Fibroblast of mammary gland (primary cell): ENCODE data around the gene CALB2.
A peak's percentile ranks its signal among the peaks of the same experiment; 100 is the strongest.

Experiments used
- DNase-seq: peaks from one replicate; pipeline ENCODE4 v3.0.0-alpha.2; 2010; ENCODE audit warnings: low read depth
- H3K4me3 ChIP-seq: 2 replicates; pipeline ENCODE4 v1.5.1; 2011; ENCODE audit warnings: low read depth, mild to moderate bottlenecking, low read length, moderate library complexity; ENCODE audit not compliant: control insufficient read depth
- CTCF ChIP-seq: conservative IDR thresholded peaks from 2 replicates; pipeline ENCODE4 v1.5.1; 2011; ENCODE audit warnings: low read depth, low read length, inconsistent platforms; ENCODE audit not compliant: control insufficient read depth, insufficient read depth

Gene CALB2

GRCh38 chr16:71431176-71431575 lies 72.7 kb downstream of the CALB2 start:
- no peak for DNase-seq
- TF ChIP-seq CTCF: no peak

GRCh38 chr16:71431991-71432390 lies 73.5 kb downstream of the CALB2 start:
- TF ChIP-seq CTCF: no peak
- DNase-seq: no peak
- H3K4me3 ChIP-seq: no peak overlapping the region

More at GRCh38 chr16:71431176-71431575, 72.7 kb downstream of the CALB2 start:
- no peak overlapping the region for H3K4me3 ChIP-seq

GRCh38 chr16:71432906-71433305 lies 74.4 kb downstream of the CALB2 start:
- no peak overlapping the region for H3K4me3 ChIP-seq
- no peak for TF ChIP-seq CTCF
- no peak for DNase-seq

- TF ChIP-seq CTCF: no peak
- H3K4me3 ChIP-seq: no peak overlapping the region
- DNase-seq: no peak
Observed at GRCh38 chr16:71436473-71436872, 78.0 kb downstream of the CALB2 start.

GRCh38 chr16:71439523-71439922 lies 81.0 kb downstream of the CALB2 start:
- no peak for TF ChIP-seq CTCF
- DNase-seq: peak; percentile 27
- H3K4me3 ChIP-seq: no peak overlapping the region
